Inferior parietal cortex (tissue), 1 donor: ENCODE data around the gene GRIK3.
"Not testable (repeated sequence)": the region's sequence is repeated elsewhere in the genome, so short reads cannot be mapped to it uniquely, and the experiment has no call there.

Source experiments
- DNase-seq: peaks from one replicate; pipeline ENCODE4 v3.0.0-alpha.2; 2016; ENCODE audit errors: extremely low spot score

GRIK3 gene

GRCh38 chr1:36787312-36787913 lies 246.9 kb downstream of the GRIK3 start:
- no peak for DNase-seq

DNA sequence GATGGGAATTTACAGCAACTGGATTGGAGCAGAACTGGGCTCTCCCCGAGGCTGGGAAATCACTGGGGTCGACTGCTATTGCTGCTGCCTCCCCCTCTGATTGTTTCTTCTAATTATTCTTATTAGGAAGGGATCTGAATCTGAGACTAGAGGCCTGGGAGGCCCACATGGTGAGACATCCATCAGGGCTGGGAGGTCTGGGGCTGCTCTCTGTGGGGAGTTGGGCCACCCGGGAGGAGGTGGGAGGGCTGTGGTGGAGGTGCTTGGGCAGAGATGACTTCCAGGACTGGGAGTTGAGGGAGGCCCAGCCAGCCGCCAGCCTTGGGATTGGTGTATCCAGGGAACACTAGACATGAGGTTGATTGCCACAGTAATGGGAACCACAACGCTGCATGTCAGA lies 247.9 kb downstream of the GRIK3 start:
- no peak for DNase-seq

GRCh38 chr1:36784147-36784859 lies 250.0 kb downstream of the GRIK3 start:
- no peak for DNase-seq

GRCh38 chr1:36783475-36783874 lies 250.8 kb downstream of the GRIK3 start:
- no peak for DNase-seq

GRCh38 chr1:36782785-36783184 lies 251.5 kb downstream of the GRIK3 start:
- no peak for DNase-seq

- DNase-seq = no peak
Measured at GRCh38 chr1:36782085-36782484, 252.2 kb downstream of the GRIK3 start.

DNA sequence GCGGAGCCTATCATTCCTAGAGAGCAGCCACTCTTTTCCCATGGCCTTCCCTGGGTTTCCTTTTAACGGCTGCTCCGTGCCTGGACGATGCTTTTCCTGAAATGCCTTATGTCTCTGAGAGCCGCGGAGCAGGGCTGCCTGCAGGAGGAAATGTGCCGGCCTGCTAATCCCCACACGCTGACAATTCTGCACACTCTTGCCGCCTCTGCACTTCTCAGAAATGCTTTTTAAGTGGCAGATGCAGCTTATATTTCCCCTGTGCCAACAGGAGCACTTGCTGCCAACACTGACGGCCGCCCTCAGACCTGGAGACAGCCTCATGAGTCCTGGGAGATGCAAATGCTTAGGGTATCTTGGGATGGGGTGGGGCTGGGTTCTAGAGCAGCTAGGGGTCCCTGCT lies 253.2 kb downstream of the GRIK3 start:
- peak; percentile 17 for DNase-seq

DNA sequence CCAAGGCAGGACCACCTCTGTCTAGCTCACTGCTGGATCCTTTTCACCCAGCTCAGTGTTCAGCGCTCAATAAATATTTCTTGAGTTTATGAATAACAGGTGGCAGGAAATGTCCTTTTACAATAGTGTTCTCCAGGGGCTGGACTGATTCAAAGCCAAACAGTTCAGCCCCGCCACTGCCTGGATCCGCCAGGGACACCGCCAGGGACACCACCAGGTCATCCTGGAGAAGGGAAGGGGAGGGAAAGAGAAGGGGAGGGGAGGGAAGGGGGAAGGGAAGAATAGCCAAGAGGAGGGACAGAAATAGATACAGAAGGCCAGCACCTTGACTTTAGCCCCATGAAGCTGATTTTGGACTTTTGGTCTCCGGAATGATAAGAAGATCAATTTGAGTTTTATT lies 255.6 kb downstream of the GRIK3 start:
- no peak for DNase-seq

DNA sequence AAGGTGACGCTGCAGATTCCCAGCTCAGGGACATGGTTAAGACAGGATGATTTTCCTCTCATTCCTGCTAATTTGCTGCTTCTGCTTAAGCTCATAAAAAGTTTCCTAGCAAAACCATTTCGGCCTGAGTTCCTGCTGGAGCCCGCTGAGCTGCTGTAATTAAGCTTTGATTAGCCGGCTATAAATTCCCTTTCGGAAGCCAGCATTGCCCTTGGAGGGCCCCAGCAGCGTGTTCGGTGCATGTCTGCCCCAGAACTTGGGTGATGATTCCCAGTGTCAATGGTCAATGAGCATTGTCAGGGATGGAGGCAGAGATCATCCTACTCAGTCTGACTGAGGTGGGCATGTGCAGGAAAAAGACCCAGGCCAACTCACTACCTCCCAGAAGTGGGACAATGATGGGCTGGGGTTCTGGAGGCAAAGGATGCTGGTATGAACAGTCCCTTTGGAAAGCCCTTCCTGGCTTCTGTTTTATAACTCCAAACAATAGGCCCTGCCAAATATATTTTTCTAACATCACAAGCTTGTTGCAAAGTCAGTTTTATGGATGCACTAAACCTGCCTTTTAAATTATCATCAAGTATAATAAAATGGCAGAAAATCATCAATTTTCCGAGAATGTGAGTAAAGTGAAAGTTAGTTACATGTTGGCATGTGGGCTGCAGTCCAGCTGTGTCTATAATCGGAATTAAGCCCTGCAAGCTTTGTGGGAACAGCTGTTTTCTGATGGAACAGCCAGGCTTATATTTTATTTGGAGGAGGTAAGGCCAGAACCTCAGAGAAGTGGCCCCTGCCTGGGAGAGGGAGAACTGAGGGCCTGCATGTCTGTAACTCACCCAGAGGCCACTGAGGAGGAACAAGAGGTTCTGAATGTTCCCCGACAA lies 257.1 kb downstream of the GRIK3 start:
- DNase-seq = no peak

GRCh38 chr1:36776256-36776655 lies 258.1 kb downstream of the GRIK3 start:
- no peak for DNase-seq

DNA sequence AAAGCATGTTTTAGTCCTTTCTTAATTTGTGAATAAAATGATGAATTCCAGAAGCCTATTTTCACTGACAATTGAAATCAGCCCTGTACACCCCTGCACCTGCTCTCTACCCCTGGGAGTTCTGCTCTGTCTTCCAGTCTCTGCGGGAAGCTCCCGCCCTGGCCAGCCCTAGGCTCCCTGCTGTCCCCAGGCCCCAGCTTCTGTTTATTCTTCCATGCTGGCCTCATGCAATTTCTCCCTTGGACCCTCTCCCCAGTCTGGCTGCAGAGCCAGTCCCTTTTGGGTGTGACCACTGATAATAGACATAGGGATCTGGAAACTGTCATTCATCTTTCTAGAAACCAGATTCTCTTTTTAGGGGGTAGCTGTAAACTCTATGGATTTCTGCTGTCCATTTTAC lies 258.6 kb downstream of the GRIK3 start:
- DNase-seq = no peak

DNA sequence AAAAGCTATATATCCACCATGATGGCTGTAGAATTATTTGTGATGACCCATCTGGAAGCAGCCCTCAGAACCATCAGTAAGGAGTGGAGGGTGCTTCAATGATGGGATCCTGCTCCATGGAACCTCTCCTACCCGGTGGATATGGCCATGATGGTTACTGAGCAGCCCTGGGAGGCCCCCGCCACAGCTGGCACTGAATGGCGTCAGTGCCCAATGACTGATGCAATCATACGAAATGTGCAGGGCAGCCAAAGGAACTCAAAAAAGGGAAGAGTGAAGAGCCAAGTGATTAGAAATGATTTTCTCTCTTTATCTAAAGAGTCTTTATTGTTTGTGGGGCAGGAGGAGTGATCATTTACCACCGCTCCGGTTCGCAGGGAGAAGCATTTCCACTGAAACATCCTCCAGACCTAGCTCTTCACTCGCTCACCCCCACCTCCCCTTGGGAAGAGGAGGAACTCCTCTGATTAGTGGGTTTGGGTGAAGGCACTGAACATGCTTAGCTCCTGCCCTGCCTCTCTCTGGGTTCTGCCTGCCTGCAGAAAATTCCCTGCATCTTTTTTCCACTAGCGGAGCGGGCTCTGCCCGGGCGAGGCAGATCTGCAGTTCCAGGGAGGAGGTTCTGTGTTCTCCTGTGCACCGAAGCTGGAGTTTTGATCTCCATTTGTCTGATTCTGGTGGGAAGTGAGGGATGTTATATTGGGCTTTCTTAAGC lies 260.3 kb downstream of the GRIK3 start:
- no peak for DNase-seq

GRCh38 chr1:36772647-36773495 lies 261.4 kb downstream of the GRIK3 start:
- no peak for DNase-seq

- DNase-seq = no peak
Measured at GRCh38 chr1:36771660-36772284, 262.5 kb downstream of the GRIK3 start.

DNA sequence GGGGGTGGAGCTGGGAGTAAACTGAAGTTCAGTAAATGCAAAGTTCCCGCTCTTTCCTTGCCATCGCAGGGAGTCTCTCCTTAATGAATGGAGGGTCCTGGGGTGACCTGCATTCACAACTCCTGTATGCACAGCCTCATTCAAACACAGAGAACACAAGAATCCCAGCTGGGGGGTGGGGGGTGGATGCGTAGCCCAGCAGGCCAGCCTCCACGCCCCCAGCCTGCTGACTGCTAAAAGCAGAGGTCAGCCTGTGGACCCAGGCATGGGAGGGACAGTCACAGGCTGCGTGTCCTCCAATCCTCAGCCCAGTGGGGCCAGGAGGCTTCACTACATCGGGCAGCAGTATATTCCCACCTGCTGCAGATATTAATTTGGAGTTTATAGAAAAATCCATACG lies 263.1 kb downstream of the GRIK3 start:
- DNase-seq = no peak

DNA sequence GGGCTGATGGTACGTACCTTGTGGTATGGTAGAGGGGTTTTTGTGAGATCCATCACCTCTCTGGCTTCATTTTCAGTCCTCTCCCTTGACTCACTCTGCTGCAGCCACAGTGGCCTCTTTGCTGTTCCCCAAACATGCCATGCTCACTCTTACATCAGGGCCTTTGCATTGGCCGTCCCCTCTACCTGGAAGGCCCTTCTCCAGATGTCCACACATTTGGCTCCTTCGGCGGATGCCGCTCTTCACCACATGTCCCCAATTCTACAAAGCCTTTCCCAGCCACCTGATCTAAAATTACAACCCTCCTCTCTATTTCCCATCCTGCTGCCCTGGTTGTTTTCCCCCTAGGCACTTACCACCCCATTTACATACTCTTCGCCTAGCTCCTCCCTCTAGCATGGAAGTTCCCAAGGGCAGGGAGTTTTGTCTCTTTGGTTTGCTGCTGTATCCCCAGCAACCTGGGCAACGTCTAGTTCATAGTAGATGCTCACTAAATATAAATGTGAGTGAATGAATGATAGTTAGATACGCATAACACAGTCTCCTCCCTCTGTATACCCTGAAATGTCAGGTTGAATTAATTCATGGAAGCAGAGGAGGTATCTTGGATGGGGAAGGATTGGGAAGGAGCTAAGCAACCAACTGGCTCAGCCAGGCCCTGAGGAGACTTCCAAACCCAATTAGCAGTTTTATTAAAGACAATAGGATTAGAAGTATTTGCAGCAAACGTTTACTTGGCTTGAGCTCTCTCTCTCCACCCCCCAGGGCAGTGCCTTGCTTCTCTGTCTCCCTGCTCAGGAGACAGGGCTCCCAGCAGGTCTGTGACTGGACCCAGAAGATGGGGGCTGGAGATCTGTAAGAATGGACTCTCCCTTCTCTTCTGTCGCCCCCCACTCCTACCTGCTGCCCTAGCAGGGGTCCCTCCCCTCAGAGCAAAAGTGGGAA lies 264.2 kb downstream of the GRIK3 start:
- DNase-seq = no peak

DNA sequence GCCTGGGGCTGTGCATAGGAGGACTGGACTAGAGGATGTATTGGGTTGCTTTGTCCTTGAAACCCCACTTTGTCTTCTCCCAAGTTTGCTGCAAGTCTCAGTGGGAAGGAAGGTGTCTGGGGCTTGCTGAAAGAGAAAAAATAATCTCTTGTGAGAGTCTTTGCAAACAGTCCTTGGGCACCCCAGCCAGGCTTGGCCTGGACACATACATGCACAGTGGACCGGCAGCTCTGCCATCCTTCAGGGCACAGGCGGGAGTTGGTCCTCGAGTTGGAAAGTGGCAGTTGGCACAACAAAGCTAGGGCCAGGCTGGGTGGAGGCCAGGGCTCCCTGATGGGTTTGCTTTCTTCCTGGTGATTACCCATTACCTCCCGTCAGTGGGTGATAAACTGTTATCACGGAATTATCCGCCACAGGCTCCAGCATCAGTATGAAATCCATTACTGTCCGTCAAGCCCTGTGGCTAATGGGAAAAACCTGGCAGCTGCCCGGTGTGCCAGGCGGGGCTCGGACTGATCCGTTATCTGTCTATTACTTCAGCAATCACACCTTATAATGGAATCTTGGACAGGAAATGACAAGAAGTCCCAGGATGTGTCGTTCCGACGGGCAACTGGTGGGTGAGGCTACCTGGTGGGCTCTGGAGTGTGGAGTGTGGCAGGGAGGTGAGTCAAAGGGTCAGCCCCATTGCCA lies 265.7 kb downstream of the GRIK3 start:
- no peak for DNase-seq

- not testable (repeated sequence) for DNase-seq
Measured at GRCh38 chr1:36767429-36767828, 266.9 kb downstream of the GRIK3 start.

- DNase-seq = no peak
Measured at GRCh38 chr1:36766481-36766880, 267.8 kb downstream of the GRIK3 start.
